Osteoblast (primary cell): ENCODE results near the gene SLC30A4. TPM values are rescaled to one million over a fixed set of nuclear protein-coding genes. Genes with fewer than 3 reads are reported as not detected.
A peak's percentile ranks its signal among the peaks of the same experiment; 100 is the strongest.

ENCODE experiments used
- DNase-seq: peaks from one replicate; pipeline ENCODE4 v3.0.0; 2011; ENCODE audit warnings: low spot score, mixed read lengths; ENCODE audit not compliant: insufficient read length; ENCODE audit errors: missing footprints
- H2AFZ ChIP-seq: 2 replicates; pipeline ENCODE4 v1.6.0; 2011; ENCODE audit warnings: mild to moderate bottlenecking, low read length
- H3K27ac ChIP-seq: 2 replicates; pipeline ENCODE4 v1.5.1; 2011; ENCODE audit warnings: mild to moderate bottlenecking, low read depth, low read length, moderate library complexity
- H3K27me3 ChIP-seq: 2 replicates; pipeline ENCODE4 v1.6.0; 2012; ENCODE audit warnings: mild to moderate bottlenecking, control low read depth, inconsistent platforms, low read length, moderate library complexity; ENCODE audit not compliant: insufficient read depth
- H3K36me3 ChIP-seq: 2 replicates; pipeline ENCODE4 v1.5.1; 2011; ENCODE audit warnings: mild to moderate bottlenecking, low read length, control low read depth, moderate library complexity; ENCODE audit not compliant: insufficient read depth
- H3K4me1 ChIP-seq: 2 replicates; pipeline ENCODE4 v1.5.1; 2011; ENCODE audit warnings: mild to moderate bottlenecking, low read length, control low read depth, moderate library complexity; ENCODE audit not compliant: insufficient read depth
- H3K4me2 ChIP-seq: 2 replicates; pipeline ENCODE4 v1.6.0; 2011; ENCODE audit warnings: mild to moderate bottlenecking, low read length; ENCODE audit not compliant: insufficient read depth
- H3K4me3 ChIP-seq: fragments of 200-600 bp; sonication (generic); 3 replicates; pipeline ENCODE4 v1.5.1; 2012; ENCODE audit warnings: mild to moderate bottlenecking, low read length, inconsistent platforms; ENCODE audit not compliant: insufficient read depth
- H3K79me2 ChIP-seq: 2 replicates; pipeline ENCODE4 v1.6.0; 2012; ENCODE audit warnings: mild to moderate bottlenecking, low read length, control low read depth, inconsistent platforms; ENCODE audit not compliant: insufficient read depth
- H3K9me3 ChIP-seq: 2 replicates; pipeline ENCODE4 v1.5.1; 2011; ENCODE audit warnings: low read depth, low read length, control low read depth
- H4K20me1 ChIP-seq: 2 replicates; pipeline ENCODE4 v1.6.0; 2012; ENCODE audit warnings: mild to moderate bottlenecking, low read length, control low read depth; ENCODE audit not compliant: insufficient read depth
- total RNA-seq: library from RNA; depleted of rRNA; stranded (reverse); fragments of >200 nt; gene quantifications from 2 replicates; pipeline ENCODE4 v1.2.3, GENCODE V29; 2012
- TF ChIP-seq, protein P1 (sequence below): IDR thresholded peaks from 2 replicates; pipeline ENCODE4 v1.5.1; 2011; ENCODE audit warnings: mild to moderate bottlenecking, low read depth, low read length, moderate library complexity; ENCODE audit errors: extremely low read depth

The SLC30A4 gene
- total RNA-seq, 1 donor: 19.5 TPM

DNA sequence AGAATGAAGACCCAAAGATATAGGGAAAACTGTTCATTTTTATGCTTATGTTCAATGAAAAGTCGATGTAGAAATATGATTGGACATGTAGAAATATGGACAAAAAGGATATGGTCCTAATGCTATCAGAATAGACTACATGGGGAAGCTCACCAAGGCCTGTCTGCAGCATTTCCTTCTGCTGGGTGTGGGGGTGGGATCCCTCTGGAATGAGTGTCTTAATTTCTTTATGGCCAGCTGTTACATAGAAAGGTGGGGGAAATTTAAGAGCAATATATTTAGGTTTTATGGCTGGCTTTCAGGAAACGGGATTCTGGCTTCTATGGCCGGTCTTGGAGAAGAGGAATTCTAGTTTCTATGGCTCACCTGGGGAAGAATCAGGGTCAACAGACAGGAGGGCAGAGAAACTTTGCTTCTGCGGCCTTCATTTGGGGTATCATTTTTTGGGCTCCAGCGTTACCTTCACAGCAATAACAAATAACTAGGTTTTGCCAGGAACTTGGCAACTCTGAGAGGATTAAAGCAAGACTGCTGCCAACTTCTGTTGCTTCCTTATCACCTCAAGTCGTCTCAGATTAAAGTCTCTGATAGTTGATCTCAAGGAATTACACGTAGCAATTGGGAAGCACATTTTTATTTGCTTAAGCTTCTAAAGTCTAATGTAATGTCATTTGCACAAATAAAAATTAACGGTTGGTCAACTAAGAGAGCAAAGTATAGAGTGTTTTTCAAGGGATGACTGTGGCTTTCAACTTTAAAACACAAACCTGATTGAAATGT lies 87.2 kb downstream of the SLC30A4 start:
- TF ChIP-seq, protein P1, sequence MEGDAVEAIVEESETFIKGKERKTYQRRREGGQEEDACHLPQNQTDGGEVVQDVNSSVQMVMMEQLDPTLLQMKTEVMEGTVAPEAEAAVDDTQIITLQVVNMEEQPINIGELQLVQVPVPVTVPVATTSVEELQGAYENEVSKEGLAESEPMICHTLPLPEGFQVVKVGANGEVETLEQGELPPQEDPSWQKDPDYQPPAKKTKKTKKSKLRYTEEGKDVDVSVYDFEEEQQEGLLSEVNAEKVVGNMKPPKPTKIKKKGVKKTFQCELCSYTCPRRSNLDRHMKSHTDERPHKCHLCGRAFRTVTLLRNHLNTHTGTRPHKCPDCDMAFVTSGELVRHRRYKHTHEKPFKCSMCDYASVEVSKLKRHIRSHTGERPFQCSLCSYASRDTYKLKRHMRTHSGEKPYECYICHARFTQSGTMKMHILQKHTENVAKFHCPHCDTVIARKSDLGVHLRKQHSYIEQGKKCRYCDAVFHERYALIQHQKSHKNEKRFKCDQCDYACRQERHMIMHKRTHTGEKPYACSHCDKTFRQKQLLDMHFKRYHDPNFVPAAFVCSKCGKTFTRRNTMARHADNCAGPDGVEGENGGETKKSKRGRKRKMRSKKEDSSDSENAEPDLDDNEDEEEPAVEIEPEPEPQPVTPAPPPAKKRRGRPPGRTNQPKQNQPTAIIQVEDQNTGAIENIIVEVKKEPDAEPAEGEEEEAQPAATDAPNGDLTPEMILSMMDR: no peak
- Histone ChIP-seq H3K4me2 (no peak overlapping the region), H4K20me1 (no peaks in the 10 kb centered on the region), H3K4me3 (no peak overlapping the region), H3K27ac (no peak overlapping the region), H3K36me3 (no peaks in the 10 kb centered on the region), H3K4me1 (peaks cover 4% of the 10 kb centered on the region), H3K27me3 (peaks cover 4% of the 10 kb centered on the region), H3K79me2 (no peaks in the 10 kb centered on the region), H3K9me3 (no peaks in the 10 kb centered on the region), H2AFZ (no peak overlapping the region)
- DNase-seq: no peak

DNA sequence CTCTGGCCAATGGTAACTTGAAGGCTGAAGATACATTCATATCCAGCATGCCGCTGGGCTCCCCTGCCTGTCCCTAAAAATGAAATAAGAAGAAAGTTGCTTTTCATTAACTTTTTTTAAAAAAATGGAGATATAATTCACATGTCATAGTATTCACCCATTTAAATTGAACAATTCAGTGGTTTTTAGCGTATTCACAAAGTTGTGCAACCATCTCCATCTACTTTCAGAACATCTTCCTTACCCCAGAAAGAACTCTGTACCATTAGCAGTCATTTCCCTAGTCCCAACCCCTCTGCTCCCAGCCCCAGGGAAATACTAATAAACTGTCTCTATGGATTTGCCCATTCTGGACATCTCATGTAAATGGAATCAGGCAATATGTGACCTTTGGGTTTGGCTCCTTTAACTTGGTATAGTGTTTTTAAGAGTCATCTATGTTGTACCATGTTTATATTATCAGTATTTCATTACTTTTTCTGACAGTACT lies 88.4 kb downstream of the SLC30A4 start:
- H2AFZ ChIP-seq: no peak overlapping the region
- H3K36me3 ChIP-seq: no peaks in the 10 kb centered on the region
- peaks cover 4% of the 10 kb centered on the region for H3K27me3 ChIP-seq
- no peaks in the 10 kb centered on the region for H3K79me2 ChIP-seq
- H3K27ac ChIP-seq: no peak overlapping the region
- no peaks in the 10 kb centered on the region for H4K20me1 ChIP-seq
- no peak overlapping the region for H3K4me2 ChIP-seq
- DNase-seq: no peak
- H3K4me3 ChIP-seq: no peak overlapping the region
- H3K4me1 ChIP-seq: peaks cover 4% of the 10 kb centered on the region
- no peaks in the 10 kb centered on the region for H3K9me3 ChIP-seq
- TF ChIP-seq, protein P1: no peak

DNA sequence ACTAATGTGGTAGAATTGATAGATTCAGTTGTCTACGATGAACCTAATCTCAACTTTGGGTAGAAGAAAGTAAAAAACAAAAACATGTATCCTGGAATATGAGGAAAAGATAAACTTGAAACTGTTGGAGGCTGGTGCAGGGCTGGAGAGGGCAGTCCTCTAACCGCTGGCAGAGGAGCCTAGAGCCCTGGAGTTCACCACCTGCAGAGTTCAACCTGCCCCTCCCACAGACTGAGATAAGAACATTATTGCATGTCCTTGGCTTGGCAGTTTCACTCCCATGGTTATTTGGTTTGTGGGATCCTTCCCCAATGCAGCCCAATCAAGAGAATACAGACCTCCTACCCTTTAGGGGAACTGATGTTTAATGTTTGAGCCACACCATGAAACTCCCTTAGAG lies 91.0 kb downstream of the SLC30A4 start:
- Histone ChIP-seq H2AFZ (no peak overlapping the region), H3K4me1 (peaks cover 4% of the 10 kb centered on the region), H3K27me3 (peaks cover 4% of the 10 kb centered on the region), H4K20me1 (no peaks in the 10 kb centered on the region), H3K4me3 (no peak overlapping the region), H3K4me2 (no peak overlapping the region), H3K79me2 (no peaks in the 10 kb centered on the region), H3K36me3 (no peaks in the 10 kb centered on the region), H3K27ac (no peak overlapping the region), H3K9me3 (no peaks in the 10 kb centered on the region)
- no peak for DNase-seq
- TF ChIP-seq, protein P1: no peak

DNA sequence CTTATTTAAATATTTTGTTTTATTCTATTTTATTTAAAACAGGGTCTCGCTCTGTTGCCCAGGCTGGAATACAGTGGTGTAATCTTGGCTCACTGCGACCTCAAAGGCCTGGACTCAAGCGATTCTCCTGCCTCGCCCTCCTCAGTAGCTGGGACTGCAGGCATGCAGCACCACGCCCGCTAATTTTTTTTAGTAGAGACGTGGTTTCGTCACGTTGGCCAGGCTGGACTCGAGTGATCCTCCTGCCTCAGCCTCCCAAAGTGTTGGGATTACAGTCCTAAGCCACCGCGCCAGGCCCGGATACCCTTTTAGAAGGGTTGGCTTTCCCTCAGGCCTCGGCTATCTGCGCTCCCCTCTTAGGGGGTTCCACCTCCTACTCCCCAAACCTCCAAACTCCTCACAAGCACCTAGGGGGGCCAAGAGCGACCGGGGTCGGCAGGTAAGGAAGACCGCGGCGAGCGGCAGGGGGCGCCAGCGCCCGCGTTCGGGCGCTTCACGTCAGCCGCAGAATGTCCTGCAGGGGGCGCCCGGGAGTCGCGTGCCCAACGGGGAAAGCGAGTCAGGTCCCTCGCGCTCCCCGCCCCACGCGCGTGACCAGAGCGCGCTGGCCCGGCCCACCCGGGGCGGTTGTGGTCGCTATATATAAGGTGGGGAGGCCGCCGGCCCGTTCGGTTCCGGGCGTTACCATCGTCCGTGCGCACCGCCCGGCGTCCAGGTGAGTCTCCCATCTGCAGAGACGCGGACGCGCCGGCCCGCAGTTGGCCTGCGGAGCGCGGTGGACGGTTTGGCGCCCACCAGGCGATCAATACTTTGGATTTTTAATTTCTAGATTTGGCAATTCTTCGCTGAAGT lies 92.4 kb downstream of the SLC30A4 start:
- Histone ChIP-seq H3K4me1 (peaks cover 4% of the 10 kb centered on the region), H2AFZ (peak overlapping the region; percentile 75), H3K4me3 (peak overlapping the region; percentile 72), H3K27ac (no peak overlapping the region), H3K27me3 (peaks cover 4% of the 10 kb centered on the region), H3K9me3 (no peaks in the 10 kb centered on the region), H3K36me3 (no peaks in the 10 kb centered on the region), H3K4me2 (peak overlapping the region; percentile 86), H3K79me2 (no peaks in the 10 kb centered on the region), H4K20me1 (no peaks in the 10 kb centered on the region)
- TF ChIP-seq, protein P1: peak; percentile 95
- DNase-seq: peak; percentile 93
